Measurements from ENCODE around the gene KCNJ14. TPM values are rescaled to one million over a fixed set of nuclear protein-coding genes. Genes with fewer than 3 reads are reported as not detected.

The KCNJ14 gene
- total RNA-seq, 1 donor from 2014 or later = 2.2 TPM

DNA sequence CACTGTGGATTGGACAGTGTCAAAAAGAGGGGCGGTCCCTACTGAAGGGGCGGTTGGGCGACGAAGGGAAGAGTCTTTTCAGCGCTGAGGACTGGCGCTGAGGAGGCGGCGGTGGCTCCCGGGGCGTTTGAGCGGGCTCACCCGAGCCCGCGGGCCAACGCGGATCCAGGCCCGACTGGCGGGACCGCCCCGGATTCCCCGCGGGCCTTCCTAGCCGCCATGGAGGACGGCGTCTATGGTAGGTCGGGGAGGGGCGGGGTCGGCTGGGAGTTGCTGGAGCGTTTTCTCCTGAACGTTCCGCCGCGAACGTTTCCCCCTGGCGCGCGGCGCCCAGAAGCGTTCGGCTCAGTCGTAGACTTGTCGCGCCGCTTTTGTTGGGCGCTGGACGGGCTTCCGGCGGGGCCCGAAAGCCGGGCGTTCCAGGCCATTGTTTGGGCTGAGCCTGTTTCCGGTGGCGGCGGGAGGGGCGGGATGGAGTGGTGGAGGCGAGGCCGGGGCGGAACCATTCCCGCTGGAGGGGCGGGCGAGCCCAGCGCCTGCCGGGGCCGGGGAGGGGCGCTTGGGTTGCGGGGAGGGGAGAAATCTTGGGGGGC, 14.0 kb downstream of the KCNJ14 start, which contains the start of gene CYTH2:
TSS of gene CYTH2 (plus strand) at position 81 of the 593 bp plus-strand sequence. CDS start at position 220, 139 bp downstream.
- no peak for DNase-seq

GRCh38 chr19:48469934-48470680, 14.7 kb downstream of the KCNJ14 start:
- CTCF ChIA-PET = interaction anchor here (1.5 kb wide), 1 partner anchor 20 kb away, joined by 9 read pairs; no protein-coding TSS in a partner anchor
- TF ChIP-seq, protein P1, sequence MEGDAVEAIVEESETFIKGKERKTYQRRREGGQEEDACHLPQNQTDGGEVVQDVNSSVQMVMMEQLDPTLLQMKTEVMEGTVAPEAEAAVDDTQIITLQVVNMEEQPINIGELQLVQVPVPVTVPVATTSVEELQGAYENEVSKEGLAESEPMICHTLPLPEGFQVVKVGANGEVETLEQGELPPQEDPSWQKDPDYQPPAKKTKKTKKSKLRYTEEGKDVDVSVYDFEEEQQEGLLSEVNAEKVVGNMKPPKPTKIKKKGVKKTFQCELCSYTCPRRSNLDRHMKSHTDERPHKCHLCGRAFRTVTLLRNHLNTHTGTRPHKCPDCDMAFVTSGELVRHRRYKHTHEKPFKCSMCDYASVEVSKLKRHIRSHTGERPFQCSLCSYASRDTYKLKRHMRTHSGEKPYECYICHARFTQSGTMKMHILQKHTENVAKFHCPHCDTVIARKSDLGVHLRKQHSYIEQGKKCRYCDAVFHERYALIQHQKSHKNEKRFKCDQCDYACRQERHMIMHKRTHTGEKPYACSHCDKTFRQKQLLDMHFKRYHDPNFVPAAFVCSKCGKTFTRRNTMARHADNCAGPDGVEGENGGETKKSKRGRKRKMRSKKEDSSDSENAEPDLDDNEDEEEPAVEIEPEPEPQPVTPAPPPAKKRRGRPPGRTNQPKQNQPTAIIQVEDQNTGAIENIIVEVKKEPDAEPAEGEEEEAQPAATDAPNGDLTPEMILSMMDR (IDR thresholded peaks at IDR 0.05) = no peak
- peak overlapping the region; percentile 90 for H3K4me3 Mint-ChIP-seq

More for the DNA sequence above, 14.0 kb downstream of the KCNJ14 start, which contains the start of gene CYTH2:
- ChIA-PET POLR2A (interaction anchor here (1.4 to 1.5 kb wide), 3 partner anchors 10 to 24 kb away, joined by 4 to 6 read pairs (median 4); no protein-coding TSS in a partner anchor), CTCF (interaction anchor here (1.5 kb wide), 1 partner anchor 21 kb away, joined by 9 read pairs; no protein-coding TSS in a partner anchor)
- Mint-ChIP-seq H3K9me3 (no peaks in the 10 kb centered on the region), H3K4me1 (peaks cover 27% of the 10 kb centered on the region), H3K27ac (peak within 1 kb of the TSS; percentile 94), H3K36me3 (ENCODE audit: low read depth) (peaks cover 39% of the 10 kb centered on the region), H3K27me3 (no peaks in the 10 kb centered on the region), H3K4me3 (peak within 1 kb of the TSS; percentile 90)
- peak; percentile 0 for ATAC-seq (ENCODE audit: low read depth)
- TF ChIP-seq, protein P1 (IDR thresholded peaks at IDR 0.05) = no peak
- intact Hi-C loops (cut with micrococcal nuclease) = loop anchor here (1.0 to 2.0 kb wide), 6 partner anchors 11 to 148 kb away; partner anchors contain the start of genes GRWD1, KDELR1 and SYNGR4

DNA sequence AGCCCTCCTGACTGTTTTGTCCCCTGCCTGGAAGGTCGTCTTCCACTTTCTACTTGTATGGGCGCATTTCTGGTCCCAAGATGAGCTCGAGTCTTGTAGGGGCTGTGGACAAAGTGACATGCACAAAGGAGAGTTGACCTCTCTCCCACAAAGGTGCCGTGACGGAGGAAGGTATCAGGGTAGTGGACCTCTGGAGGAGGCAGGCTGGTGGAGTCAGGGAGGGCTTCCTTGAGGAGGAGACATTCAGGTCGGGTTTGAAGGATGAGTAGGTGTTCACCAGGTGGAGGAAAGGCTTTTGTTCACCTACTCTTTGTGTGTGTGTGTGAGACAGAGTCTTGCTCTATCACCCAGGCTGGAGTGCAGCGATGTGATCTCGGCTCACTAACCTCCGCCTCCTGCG, 15.5 kb downstream of the KCNJ14 start:
- ATAC-seq (ENCODE audit: low read depth) (no peak), DNase-seq (no peak)
- ChIA-PET POLR2A (interaction anchor here (0.6 to 1.5 kb wide), 3 partner anchors 9 to 146 kb away, joined by 4 to 6 read pairs (median 4); no protein-coding TSS in a partner anchor), CTCF (interaction anchor here (1.5 kb wide), 1 partner anchor 19 kb away, joined by 9 read pairs; no protein-coding TSS in a partner anchor)
- H3K27me3 Mint-ChIP-seq = no peaks in the 10 kb centered on the region
- TF ChIP-seq, protein P1 (IDR thresholded peaks at IDR 0.05) = no peak
- H3K27ac Mint-ChIP-seq = no peak overlapping the region
- intact Hi-C loops (cut with micrococcal nuclease) = no loop called here
- peaks cover 27% of the 10 kb centered on the region for H3K4me1 Mint-ChIP-seq
- no peaks in the 10 kb centered on the region for H3K9me3 Mint-ChIP-seq
- H3K4me3 Mint-ChIP-seq = peak overlapping the region; percentile 90
- peaks cover 54% of the 10 kb centered on the region for H3K36me3 Mint-ChIP-seq (ENCODE audit: low read depth)

More at GRCh38 chr19:48469934-48470680, 14.7 kb downstream of the KCNJ14 start:
- POLR2A ChIA-PET = interaction anchor here (0.6 to 1.5 kb wide), 5 partner anchors 9 to 149 kb away, joined by 3 to 6 read pairs (median 4); partner anchors contain the start of genes RPL18 and SPHK2
- H3K27ac Mint-ChIP-seq = peak overlapping the region; percentile 68
- H3K9me3 Mint-ChIP-seq = no peaks in the 10 kb centered on the region
- DNase-seq = no peak
- H3K4me1 Mint-ChIP-seq = peaks cover 27% of the 10 kb centered on the region
- no peaks in the 10 kb centered on the region for H3K27me3 Mint-ChIP-seq
- ATAC-seq (ENCODE audit: low read depth) = no peak
- intact Hi-C loops (cut with micrococcal nuclease) = loop anchor here (1.0 to 2.0 kb wide), 6 partner anchors 10 to 149 kb away; partner anchors contain the start of genes GRWD1, KDELR1 and SYNGR4
- peaks cover 46% of the 10 kb centered on the region for H3K36me3 Mint-ChIP-seq (ENCODE audit: low read depth)

- ATAC-seq (ENCODE audit: low read depth) (no peak), DNase-seq (no peak)
- Mint-ChIP-seq H3K27me3 (no peaks in the 10 kb centered on the region), H3K36me3 (ENCODE audit: low read depth) (peaks cover 61% of the 10 kb centered on the region), H3K4me1 (peaks cover 27% of the 10 kb centered on the region), H3K9me3 (no peaks in the 10 kb centered on the region), H3K4me3 (no peak overlapping the region), H3K27ac (no peak overlapping the region)
- ChIA-PET POLR2A (no interaction called here), CTCF (no interaction called here)
- intact Hi-C loops (cut with micrococcal nuclease) = no loop called here
- TF ChIP-seq, protein P1 (IDR thresholded peaks at IDR 0.05) = no peak
These were observed 16.5 kb downstream of the KCNJ14 start for GRCh38 chr19:48471836-48472235.
